HG03139 (cell line): ENCODE results near the gene CDK6.

ENCODE experiments used
- ATAC-seq: cut with Tn5 transposase; IDR thresholded peaks from one replicate; pipeline ENCODE4 v1.9.1; 2021; ENCODE audit not compliant: unreplicated experiment

CDK6 gene

DNA sequence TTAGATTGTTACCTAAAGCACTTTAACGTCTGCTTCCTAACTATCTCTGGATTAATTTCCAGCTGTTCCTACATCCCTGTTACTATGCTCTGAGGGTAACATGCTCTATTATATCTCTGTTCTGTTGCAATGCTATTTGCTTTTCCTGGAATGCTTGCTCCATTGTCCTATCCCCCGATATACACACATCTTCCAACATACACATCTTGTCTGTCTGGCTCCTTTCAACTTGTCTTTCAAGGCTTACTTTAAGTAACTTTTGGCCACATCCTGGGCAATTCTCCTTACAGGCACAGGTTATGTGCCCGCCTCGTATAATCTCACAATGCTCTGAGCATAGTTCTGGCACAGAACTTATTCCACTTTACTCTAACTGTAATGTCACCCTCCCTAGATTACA, 96.2 kb downstream of the CDK6 start:
- no peak for ATAC-seq

DNA sequence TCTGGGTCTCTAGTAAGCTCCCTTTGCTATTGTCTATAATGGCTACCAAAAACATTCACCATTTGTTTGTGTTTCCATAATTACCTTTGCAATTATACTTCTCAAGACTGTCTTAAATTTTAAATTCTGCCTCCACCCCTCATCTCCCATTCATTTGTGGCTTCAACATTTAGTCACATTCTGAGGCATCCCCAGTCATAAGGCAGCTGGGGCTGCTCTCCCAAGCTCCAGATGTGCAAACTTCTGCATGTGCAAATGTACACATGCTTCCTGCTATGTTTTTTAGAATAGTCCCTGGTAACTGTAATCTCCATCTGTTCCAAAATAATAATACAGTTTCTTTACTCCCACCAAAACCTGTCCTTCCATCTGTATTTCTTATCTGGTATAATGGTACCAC, 97.3 kb downstream of the CDK6 start:
- ATAC-seq: no peak

DNA sequence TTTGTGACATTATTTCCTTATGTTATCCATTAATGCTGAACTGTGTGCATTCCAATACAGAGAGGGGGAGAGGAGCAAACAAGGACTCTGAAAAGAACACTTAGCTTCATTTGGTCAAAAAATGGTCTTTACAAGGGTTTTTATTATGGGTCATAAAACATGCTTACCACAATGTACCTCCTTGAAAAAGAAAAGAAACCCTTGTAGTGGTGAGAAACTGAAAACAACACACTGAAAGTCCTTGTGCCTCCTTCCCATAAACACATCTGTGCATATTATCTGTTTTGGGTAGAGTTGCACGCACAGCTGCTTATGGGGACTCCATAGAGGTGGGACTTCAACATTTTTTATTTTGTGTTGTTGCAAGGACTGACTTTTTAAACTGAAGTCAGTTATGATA, 98.7 kb downstream of the CDK6 start:
- peak; percentile 89 for ATAC-seq

DNA sequence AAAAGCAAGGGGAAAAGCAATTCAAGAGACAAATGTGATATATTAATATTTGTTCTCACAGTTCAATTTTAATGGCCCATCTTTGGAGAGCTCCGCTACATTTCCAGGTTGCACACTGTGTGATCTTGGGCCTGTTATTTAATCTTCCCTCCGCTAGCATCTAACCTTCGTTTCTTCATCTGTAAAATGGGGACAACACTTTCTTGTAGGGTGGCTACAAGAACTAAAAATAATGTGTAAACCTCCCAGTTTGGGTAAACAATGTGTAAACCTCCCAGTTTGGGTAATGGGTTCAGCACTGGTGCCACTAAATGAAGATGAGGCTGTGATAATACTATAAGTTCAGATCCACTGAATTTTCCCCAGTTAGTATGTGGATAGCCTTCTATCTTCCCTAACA, 99.5 kb downstream of the CDK6 start:
- ATAC-seq: no peak

DNA sequence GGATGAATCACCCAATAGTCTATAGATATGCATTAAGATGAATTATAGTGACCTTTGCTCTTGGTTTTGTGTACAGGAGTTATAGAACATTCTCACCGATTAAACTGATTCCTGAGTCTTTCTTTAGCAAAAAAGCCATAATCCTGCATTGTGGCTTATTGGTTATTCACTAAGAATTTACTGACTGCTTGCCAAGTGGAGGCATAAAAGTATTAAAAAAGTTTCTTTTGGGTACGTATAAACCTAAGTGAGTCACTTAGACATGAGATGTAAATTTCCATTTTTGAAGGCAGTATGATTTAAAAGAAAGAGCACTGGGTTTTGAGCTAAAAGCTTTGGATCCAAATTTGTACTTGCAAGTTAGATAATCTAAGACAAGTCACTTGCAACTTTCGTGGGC, 100.7 kb downstream of the CDK6 start:
- ATAC-seq: no peak

DNA sequence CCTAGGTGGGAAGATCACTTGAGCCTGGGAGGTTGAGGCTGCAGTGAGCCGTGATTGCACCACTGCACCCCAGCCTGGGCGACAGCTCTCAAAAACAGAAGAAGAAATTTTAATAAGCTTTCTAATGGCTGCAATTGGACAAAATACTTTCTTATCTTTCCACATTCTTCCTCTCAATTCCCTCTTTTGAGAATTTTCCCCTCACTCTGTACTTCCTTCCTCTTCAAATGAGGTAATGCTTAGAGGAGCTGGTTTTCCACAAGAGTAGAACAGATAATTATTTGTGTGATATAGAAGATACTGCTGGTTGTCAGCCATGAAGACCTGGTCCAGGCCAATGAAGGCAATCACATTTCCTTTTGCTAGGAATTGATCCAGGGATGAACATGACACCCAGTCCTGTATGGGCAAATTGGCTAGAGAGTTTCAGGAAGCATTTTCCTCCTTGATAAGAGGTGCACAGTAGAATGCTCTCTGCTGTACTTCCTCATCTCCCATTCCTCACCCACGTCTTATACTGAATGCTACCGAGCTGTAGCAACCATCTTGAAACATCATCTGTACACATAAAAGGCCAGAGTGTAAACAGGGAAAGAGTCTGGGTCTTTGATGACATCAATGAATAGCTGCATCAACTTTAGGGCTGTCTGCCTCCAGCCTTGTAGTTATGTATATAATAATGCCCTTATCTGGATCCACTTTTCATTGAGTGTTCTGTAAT, 103.9 kb downstream of the CDK6 start:
- ATAC-seq: no peak

DNA sequence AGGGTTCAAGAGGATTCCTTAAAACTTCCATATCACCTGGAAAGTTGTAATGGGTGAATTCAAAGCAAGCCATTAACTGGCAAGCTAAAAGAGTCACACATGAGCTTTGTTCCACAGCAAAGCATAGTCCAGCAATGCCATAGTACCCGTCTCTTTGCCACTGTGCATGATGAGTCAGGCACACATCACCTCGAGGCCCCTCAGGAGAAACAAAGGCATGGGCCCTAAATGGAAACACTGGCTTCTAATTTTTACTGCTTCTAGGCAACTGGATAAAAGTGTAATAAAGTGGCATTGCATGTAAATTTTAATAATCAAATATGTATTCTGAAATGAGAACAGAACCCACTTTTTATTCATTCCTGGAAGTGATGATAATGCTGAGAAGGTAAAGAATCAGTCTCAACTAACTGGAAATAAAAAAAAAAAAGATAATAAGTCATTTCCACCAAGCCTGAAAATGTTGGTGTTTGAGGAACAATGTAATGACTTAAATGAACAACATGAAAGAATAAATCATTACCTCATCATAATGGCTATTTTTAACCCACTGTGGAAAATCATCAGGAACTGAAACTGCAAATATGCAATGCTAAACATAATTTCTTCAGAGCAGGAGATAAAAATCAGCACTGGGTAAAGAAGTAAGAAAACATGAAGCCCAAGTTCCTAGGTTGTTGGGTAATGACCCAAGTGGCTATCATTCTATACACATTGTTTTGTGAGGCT, 104.9 kb downstream of the CDK6 start:
- ATAC-seq: no peak

DNA sequence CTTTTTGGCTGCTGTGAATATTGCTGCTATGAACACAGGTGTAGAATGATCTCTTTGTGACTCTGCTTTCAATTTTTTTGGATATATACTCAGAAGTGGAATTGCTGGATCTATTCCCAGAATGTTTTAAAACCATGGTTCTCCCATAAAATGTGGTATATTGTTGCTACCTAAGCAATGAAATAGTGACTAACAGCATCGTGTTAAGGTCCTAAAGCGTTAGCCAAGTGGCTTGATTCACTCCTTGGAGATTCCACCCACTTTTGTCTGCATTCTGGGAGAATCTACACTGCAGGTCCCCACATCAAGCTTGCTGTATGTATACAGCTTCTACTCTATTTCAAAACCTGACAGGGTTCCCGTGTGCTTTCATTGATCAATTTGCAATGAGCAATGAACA, 105.6 kb downstream of the CDK6 start:
- no peak for ATAC-seq

DNA sequence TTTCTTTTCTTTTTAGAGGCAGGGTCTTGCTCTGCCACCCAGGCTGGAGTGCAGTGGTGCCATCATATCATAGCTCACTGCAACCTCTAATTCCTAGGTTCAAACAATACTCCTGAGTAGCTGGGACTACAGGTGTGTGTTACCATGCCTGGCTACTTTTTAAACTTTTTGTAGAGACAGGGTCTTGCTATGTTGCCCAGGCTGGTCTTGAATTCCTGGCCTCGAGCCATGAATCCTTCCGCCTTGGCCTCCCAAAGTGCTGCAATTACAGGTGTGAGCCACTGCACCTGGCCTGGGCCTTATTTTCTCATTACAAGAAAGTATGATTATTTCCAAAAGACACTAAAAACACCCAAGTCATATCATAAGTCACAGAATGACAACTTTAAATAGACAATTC, 106.6 kb downstream of the CDK6 start:
- ATAC-seq: no peak

DNA sequence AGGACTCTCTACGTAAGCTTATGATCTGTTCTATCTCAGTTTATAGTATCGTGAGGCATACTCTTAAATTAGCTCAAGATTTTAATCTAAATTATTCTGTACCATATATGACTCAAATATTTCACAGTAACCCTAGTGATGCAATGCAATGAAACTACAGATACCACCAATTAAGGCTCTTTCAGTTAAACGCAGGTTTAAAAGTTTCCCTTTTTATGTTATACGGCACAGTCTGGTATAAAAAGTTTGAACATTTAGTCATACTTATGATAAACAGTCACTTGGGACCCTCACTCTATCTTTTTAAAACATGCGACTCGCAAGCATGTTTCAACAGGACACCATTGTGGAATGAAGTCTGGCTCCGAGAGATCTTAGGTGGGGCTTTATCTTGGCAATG, 107.2 kb downstream of the CDK6 start:
- ATAC-seq: no peak

DNA sequence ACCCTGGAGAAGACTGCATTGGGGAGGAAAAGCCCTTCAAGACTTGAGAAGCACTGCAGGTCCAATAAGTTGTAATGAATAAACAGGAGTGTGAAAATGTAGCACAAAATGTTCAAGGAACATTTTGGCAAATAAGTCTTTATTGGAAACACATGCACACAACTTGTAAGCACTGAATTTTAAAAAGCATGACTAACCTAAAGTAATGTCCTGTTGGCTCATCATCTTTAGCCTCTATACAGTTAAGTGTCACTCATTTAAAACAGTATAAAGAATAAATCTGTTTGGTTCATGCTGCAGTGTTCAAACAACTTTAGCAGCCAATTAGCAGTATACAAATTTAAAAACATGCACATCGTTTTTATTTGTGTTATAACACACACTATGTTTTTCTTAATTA, 108.6 kb downstream of the CDK6 start:
- no peak for ATAC-seq

DNA sequence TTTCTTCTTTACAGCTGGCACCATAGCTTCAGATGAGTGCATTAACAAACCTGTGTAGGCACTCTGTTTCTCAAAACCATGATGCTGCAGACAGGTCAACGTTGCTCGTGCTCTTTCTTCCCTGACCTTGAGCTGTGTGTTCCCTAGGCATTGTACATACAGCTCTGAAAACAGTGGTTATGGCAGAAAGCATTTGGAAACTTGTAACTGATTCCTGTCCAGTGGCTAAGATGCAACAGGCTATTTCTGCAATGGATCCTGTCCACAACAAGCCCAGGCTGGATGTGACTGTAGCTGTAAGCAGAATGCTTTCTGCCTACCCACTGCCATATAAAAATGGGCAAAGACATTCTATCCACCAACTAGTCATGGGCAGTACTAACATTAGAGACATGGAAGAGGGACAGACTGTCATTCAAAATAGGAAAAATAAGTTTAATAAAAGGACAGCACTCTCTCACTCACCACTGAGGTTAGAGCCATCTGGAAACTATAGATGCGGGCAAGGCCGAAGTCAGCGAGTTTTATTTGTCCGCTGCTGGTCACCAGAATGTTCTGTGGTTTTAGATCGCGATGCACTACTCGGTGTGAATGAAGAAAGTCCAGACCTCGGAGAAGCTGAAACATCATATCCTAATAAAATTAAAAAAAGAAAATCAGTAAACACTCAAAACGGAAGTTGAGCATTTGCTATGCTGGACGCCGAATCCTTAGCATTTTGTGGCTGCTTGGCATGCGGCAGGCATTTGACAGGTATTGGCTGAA, 111.0 kb downstream of the CDK6 start:
- ATAC-seq: no peak

DNA sequence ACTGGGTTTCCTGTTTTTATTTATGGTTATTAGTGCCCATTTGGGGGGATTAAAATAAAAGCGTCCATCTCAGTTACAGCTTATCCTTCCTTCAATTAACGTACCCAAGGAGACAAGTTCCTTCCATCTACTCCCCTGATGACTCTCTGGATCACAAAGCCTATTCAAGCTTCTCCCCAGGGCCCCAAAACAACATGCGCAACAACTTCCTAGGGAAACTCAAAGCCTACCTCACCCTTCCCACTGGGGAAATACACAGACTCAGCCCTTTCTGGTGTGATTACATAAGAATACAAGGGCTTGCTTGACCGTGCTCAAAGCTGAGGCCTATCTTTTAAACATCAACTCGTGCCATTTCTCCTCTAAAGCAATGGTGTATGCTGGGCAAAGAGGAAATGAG, 112.4 kb downstream of the CDK6 start:
- no peak for ATAC-seq

DNA sequence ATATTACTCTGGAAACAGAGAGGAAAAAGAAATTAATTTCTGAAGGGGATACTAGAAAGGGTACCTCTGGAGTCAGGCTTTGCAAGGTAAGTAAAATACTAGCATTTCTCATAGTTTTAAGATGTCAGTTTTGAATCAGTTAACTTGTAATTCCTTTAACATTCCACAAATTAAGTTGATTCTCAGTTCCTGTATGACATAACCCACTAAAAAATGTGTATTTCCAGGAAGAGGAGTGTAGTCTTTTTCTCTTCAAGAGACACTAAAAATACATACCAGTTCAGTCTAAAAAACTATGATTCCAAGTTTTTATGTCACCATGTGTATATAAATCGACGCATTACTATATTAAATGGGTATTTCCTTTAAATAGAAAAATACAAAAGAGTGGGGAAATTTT, 113.2 kb downstream of the CDK6 start:
- no peak for ATAC-seq

DNA sequence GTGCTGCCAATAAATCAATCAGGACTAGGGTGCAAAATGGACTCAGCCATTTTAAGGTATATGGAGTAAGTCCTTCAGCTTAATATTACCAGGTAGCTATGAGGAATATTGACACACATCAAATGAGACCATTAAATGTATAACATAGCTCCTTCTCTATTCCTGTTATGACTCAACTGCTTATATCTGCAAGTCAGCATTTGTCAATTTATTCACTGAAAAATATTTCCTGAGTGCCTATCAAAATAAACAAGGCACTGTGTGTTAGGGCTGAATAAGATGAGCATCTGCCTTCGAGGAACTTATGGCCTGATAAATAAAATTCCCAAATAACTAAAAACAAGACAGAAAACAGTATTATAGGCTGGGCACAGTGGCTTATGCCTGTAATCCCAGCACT, 113.8 kb downstream of the CDK6 start:
- ATAC-seq: no peak

DNA sequence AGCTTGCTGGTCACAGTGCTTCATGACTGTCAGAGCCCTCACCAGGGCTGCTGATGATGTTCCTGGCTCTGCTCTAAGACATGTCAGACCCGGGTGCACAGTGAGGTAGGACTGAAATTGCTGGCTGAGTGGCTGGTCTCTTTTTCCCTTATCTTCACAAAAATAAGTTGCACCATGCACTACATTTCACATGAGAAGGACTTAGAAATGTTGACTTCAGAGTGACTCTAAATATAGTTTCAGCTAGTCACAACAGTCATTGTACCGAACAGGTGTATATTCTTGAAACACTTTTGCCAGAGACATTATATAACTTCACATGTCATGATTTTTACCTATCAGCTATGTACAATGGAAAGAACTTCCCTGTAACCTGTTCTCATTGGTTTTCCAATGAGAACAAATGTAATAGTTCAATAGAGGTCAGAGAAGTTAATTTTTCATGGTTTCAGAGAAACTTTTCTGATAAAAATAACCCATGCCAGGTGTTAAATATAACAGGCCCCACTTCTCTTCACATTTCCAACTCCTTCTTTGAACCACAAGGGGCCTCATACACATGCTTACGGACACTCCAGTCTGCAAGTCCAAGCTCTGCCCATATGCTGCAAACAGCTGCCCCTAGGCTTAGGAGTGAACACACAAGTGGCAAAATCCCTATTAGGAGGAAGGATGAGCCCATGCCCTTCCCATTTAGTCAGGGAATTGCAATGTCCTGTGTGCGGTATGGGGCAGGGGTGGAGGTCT, 115.6 kb downstream of the CDK6 start:
- peak; percentile 39 for ATAC-seq

DNA sequence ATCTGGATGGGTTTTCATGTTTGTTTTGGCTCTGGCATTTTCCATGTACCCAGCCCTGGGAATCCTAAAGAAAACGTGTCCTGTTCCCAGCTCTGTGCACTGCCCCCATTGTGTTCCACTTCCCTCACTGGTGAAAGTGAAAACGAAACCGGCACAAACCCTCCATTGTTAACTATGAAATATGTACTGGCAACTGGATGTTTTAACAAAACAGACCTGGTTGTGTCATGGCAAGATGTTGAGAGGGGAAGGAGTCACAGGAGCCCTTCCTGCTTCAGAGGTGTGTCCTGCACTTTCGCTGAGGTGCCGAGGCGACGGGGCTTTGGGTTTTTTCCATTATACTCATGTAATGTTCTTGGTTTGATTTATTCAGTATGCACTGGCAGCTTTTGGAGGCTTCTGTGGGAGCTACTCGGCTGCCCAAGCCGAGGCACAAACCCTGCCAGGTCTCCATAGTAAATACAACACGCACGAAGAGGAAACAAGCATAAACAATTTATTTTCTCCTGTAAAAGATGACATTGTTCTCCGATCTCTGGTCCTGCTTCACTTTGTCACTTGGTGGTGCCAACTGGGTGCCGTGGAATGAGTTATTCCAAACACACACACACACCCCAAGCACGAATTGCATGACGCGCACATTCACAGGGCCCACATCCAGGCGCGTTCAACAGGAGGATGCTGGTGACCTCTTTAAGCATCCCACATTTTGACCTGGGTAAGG, 118.2 kb downstream of the CDK6 start:
- ATAC-seq: peak; percentile 69

DNA sequence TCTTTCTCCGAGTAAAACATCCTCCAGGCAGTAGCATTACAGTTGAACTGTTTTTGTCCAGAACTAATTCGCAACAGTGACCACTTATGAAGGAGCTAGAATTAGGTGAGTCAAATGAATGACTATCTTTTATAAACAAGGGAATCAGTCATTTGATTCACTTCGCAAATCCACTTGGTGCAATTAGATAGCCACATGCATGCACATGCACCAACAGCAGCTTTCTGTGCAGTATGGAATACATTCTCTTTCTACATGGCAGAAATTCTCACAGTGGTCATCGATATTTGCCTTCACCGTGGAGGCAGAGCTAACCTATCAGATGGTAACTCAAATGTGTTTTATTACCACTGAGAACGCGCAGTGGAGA, 118.8 kb downstream of the CDK6 start:
- no peak for ATAC-seq

DNA sequence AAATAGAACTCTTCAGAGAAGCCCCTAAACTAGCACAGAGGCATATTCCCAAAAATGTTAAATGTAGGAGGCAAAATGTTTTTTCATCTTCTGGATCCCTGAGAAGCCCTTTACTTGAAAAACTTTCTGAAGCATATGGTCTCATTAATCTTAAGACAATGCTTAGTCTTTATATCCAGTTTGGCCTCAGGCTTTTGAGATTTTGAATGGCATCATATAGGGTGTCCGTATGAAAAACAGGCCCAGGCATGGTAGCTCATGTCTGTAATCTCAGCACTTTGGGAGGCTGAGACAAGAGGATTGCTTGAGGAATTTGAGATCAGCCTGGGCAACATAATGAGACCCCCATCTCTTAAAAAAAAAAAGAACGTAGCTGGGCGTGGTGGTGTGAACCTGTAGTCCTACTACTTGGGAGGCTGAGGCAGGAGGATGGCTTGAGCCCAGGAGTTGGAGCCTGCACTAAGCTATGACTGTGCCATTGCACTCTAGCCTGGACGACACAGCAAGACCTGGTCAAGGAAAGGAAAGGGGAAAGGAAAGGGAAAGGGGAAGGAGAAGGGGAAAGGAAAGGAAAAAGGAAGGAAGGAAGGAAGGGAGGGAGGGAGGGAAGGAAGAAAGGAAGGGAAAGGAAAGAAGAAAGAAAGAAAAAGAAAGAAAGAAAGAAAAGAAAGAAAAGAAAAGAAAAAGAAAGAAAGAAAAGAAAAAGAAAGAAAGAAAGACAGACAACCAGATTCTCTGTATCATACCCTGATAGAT, 119.4 kb downstream of the CDK6 start:
- no peak for ATAC-seq

DNA sequence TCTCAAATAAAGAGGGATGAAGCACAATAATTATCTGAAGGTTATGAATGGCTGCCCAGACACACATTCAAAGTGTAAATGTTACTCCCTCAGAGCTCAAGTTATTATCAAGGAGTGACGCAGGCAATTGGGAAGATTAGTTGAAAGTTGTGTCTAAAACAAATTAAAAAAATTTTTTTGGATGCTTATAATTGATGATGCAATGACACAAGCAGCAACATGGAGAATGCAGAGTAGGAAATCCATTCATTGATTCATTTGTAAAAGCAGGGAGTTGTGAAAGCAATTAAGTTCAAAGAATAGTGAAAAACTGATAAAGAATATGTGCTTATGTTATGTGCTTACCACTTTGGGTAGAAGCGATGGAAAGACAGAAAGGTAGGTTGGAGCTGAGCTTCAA, 120.4 kb downstream of the CDK6 start:
- no peak for ATAC-seq
